Tibial nerve (tissue), 3 donors: ENCODE data around the gene SYT8.

Source experiments
- CTCF ChIP-seq, 5 experiments: fragments of 200-600 bp in 3 of 5; fragments of 450-650 bp in 2 of 5; sonication (generic) in 3 of 5; IDR thresholded peaks; one replicate each; pipeline ENCODE4 v1.5.1; 2016 to 2019; ENCODE audit warnings: antibody characterized with exemption in 5 of 5, mild to moderate bottlenecking in 3 of 5, moderate library complexity in 2 of 5
- POLR2A ChIP-seq, 2 donors: fragments of 450-650 bp; IDR thresholded peaks; one replicate each; pipeline ENCODE4 v1.6.1; 2017; ENCODE audit warnings: antibody characterized with exemption in 2 of 2, mild to moderate bottlenecking in 2 of 2, moderate library complexity in 2 of 2

- TF ChIP-seq CTCF (IDR thresholded peaks at IDR 0.05) (no peak), POLR2A (IDR thresholded peaks at IDR 0.05) (no peak)
These were observed 37.6 kb downstream of the SYT8 start for GRCh38 chr11:1872267-1872985.
